HepG2 (cell line): ENCODE results near the gene HNRNPF. TPM values are rescaled to one million over a fixed set of nuclear protein-coding genes. Genes with fewer than 3 reads are reported as not detected.
A peak's percentile ranks its signal among the peaks of the same experiment; 100 is the strongest.

Experiments
- BORCS8-MEF2B ChIP-seq: sonication (generic); formaldehyde crosslinking; IDR thresholded peaks from 2 replicates; pipeline ENCODE4 v1.8.0; 2022; ENCODE audit warnings: mild to moderate bottlenecking, missing genetic modification reagents
- CBX1 ChIP-seq: IDR thresholded peaks from one replicate; pipeline ENCODE4 v1.6.1; 2016; ENCODE audit warnings: antibody characterized with exemption, low read depth
- CHD2 ChIP-seq: IDR thresholded peaks from 2 replicates; pipeline ENCODE4 v1.6.1; 2011; ENCODE audit warnings: low read depth, low read length, improper control_type of control experiment
- KDM1A ChIP-seq: IDR thresholded peaks from 2 replicates; pipeline ENCODE4 v1.6.1; 2016; ENCODE audit warnings: missing compliant biosample characterization
- MTA3 ChIP-seq: sonication (generic); formaldehyde crosslinking; IDR thresholded peaks from 2 replicates; pipeline ENCODE4 v1.4.0; 2020; ENCODE audit warnings: missing genetic modification reagents
- NFRKB ChIP-seq: fragments of 450-650 bp; IDR thresholded peaks from 2 replicates; pipeline ENCODE4 v1.6.1; 2017
- NR2F6 ChIP-seq, 2 experiments: IDR thresholded peaks; 2 replicates each; pipeline ENCODE4 v1.6.1; 2016; ENCODE audit warnings: antibody characterized with exemption in 1 of 2, mild to moderate bottlenecking in 1 of 2
- RXRA ChIP-seq: sonication (generic); formaldehyde crosslinking; IDR thresholded peaks from 2 replicates; pipeline ENCODE4 v1.5.1; 2020; ENCODE audit warnings: missing genetic modification reagents
- RXRB ChIP-seq: IDR thresholded peaks from 2 replicates; pipeline ENCODE4 v1.6.1; 2016; ENCODE audit warnings: borderline replicate concordance, missing genetic modification reagents, missing compliant biosample characterization
- SIX1 ChIP-seq: sonication (generic); formaldehyde crosslinking; IDR thresholded peaks from 2 replicates; pipeline ENCODE4 v1.4.0; 2020; ENCODE audit warnings: missing genetic modification reagents, borderline replicate concordance
- SPEN ChIP-seq: sonication (generic); formaldehyde crosslinking; IDR thresholded peaks from 2 replicates; pipeline ENCODE4 v1.5.1; 2020; ENCODE audit warnings: low read depth, mild to moderate bottlenecking, missing genetic modification reagents
- THAP11 ChIP-seq: IDR thresholded peaks from 2 replicates; pipeline ENCODE4 v1.6.1; 2016; ENCODE audit warnings: missing biosample characterization, missing genetic modification reagents
- TRIM24 ChIP-seq: sonication (generic); formaldehyde crosslinking; IDR thresholded peaks from 2 replicates; pipeline ENCODE4 v1.8.0; 2022; ENCODE audit warnings: mild to moderate bottlenecking, missing genetic modification reagents
- ZBTB44 ChIP-seq: sonication (generic); formaldehyde crosslinking; IDR thresholded peaks from 2 replicates; pipeline ENCODE4 v1.4.0; 2020; ENCODE audit warnings: missing genetic modification reagents
- ZGPAT ChIP-seq: IDR thresholded peaks from 2 replicates; pipeline ENCODE4 v1.6.1; 2016; ENCODE audit warnings: mild to moderate bottlenecking
- ZNF33B ChIP-seq: sonication (generic); formaldehyde crosslinking; IDR thresholded peaks from 2 replicates; pipeline ENCODE4 v1.5.1; 2020; ENCODE audit warnings: mild to moderate bottlenecking, missing genetic modification reagents
- ZNF446 ChIP-seq: sonication (generic); formaldehyde crosslinking; IDR thresholded peaks from 2 replicates; pipeline ENCODE4 v1.5.0; 2020; ENCODE audit warnings: mild to moderate bottlenecking, missing genetic modification reagents
- polyA plus RNA-seq, 8 experiments: library from polyadenylated mRNA; depleted of rRNA in 3 of 8; stranded (reverse) in 7 of 8; unstranded in 1 of 8; fragments of >200 nt; fragmentation: Illumina TruSeq in 4 of 8; extraction: Trizol in 4 of 8; gene quantifications; 2 replicates each; pipeline versions ENCODE4 v1.2.1 to v1.2.3, GENCODE V29; 2011 to 2016; ENCODE audit warnings: low read depth in 4 of 8, missing spikeins in 1 of 8, mixed read lengths in 1 of 8; ENCODE audit not compliant: insufficient read depth in 1 of 8
- total RNA-seq, 5 experiments: library from RNA; depleted of rRNA; stranded (reverse); fragments of >200 nt; fragmentation: Illumina TruSeq; extraction: Trizol; gene quantifications; 2 replicates each; pipeline ENCODE4 v1.2.3, GENCODE V29; 2016; ENCODE audit warnings: low read depth in 1 of 5
- TF ChIP-seq, protein P1 (sequence below): IDR thresholded peaks from 2 replicates; pipeline ENCODE4 v1.6.1; 2016; ENCODE audit warnings: low read depth, missing genetic modification reagents, missing compliant biosample characterization
- TF ChIP-seq, protein P2 (sequence below): sonication (generic); formaldehyde crosslinking; conservative IDR thresholded peaks from 2 replicates; pipeline ENCODE4 v1.4.0; 2020; ENCODE audit warnings: mild to moderate bottlenecking, missing genetic modification reagents, moderate library complexity

HNRNPF gene
- total and polyA plus RNA-seq, 2 of the 13 experiments (the other 11 are each of a cell fraction or from before 2014, with no cell fraction given): 166 to 308 TPM

DNA sequence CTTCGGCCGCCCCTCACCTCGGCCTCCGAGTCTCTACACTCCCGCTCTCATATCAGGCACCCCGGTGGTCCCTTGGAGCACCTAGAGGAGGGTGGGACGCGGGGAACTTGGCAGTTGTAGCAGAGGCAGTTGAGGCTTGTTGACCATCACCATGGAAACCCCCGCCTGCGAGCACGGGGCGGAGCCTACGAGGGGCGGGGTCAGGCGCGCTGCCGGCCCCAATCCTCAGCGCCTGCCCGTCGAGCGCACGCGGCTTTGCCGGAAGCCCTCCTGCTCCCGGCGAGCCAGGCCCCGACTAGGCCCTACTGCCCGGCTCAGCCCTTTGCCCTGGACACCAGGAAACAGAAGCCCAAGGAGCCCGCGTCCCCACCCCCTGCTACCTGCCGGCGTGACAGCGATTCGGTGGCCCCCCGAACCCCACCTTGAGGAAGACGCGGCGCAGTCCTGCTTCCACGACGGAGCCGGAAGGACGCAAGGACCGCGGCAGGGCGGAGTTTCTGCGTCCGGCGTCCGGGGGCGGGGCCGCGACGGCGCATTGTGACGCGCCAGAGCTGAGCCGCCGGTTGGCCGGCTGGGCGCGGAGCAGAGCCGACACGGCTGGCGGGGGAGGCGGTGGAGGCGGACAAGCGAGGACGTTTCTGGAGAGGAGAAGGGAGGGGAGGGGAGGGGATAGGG lies at the start of gene HNRNPF (continued):
- TF ChIP-seq, protein P1, sequence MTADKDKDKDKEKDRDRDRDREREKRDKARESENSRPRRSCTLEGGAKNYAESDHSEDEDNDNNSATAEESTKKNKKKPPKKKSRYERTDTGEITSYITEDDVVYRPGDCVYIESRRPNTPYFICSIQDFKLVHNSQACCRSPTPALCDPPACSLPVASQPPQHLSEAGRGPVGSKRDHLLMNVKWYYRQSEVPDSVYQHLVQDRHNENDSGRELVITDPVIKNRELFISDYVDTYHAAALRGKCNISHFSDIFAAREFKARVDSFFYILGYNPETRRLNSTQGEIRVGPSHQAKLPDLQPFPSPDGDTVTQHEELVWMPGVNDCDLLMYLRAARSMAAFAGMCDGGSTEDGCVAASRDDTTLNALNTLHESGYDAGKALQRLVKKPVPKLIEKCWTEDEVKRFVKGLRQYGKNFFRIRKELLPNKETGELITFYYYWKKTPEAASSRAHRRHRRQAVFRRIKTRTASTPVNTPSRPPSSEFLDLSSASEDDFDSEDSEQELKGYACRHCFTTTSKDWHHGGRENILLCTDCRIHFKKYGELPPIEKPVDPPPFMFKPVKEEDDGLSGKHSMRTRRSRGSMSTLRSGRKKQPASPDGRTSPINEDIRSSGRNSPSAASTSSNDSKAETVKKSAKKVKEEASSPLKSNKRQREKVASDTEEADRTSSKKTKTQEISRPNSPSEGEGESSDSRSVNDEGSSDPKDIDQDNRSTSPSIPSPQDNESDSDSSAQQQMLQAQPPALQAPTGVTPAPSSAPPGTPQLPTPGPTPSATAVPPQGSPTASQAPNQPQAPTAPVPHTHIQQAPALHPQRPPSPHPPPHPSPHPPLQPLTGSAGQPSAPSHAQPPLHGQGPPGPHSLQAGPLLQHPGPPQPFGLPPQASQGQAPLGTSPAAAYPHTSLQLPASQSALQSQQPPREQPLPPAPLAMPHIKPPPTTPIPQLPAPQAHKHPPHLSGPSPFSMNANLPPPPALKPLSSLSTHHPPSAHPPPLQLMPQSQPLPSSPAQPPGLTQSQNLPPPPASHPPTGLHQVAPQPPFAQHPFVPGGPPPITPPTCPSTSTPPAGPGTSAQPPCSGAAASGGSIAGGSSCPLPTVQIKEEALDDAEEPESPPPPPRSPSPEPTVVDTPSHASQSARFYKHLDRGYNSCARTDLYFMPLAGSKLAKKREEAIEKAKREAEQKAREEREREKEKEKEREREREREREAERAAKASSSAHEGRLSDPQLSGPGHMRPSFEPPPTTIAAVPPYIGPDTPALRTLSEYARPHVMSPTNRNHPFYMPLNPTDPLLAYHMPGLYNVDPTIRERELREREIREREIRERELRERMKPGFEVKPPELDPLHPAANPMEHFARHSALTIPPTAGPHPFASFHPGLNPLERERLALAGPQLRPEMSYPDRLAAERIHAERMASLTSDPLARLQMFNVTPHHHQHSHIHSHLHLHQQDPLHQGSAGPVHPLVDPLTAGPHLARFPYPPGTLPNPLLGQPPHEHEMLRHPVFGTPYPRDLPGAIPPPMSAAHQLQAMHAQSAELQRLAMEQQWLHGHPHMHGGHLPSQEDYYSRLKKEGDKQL (CRISPR knock-in tag): 0 out of 2 replicates have a peak, but pooled peaks have one; percentile 29
- TF ChIP-seq ZNF446 (CRISPR knock-in tag) (no peak), RXRA (CRISPR knock-in tag) (no peak), CBX1 (no peak), ZBTB44 (no peak), NFRKB (no peak), BORCS8-MEF2B (CRISPR knock-in tag) (no peak; the same call in 1 of the 2 replicates), TRIM24 (CRISPR knock-in tag) (no peak), CHD2 (no peak), THAP11 (peak; percentile 86), ZNF33B (peak; percentile 63; the same call in 1 of the 2 replicates), ZGPAT (CRISPR knock-in tag) (peak; percentile 92), SIX1 (no peak), NR2F6 (IDR thresholded peaks at IDR 0.05) (no peak), NR2F6 (CRISPR knock-in tag; IDR thresholded peaks at IDR 0.05) (no peak), MTA3 (no peak), RXRB (CRISPR knock-in tag) (peak; percentile 68; the same call in 1 of the 2 replicates), SPEN (peak; percentile 78), KDM1A (CRISPR knock-in tag) (no peak)
- TF ChIP-seq, protein P2, sequence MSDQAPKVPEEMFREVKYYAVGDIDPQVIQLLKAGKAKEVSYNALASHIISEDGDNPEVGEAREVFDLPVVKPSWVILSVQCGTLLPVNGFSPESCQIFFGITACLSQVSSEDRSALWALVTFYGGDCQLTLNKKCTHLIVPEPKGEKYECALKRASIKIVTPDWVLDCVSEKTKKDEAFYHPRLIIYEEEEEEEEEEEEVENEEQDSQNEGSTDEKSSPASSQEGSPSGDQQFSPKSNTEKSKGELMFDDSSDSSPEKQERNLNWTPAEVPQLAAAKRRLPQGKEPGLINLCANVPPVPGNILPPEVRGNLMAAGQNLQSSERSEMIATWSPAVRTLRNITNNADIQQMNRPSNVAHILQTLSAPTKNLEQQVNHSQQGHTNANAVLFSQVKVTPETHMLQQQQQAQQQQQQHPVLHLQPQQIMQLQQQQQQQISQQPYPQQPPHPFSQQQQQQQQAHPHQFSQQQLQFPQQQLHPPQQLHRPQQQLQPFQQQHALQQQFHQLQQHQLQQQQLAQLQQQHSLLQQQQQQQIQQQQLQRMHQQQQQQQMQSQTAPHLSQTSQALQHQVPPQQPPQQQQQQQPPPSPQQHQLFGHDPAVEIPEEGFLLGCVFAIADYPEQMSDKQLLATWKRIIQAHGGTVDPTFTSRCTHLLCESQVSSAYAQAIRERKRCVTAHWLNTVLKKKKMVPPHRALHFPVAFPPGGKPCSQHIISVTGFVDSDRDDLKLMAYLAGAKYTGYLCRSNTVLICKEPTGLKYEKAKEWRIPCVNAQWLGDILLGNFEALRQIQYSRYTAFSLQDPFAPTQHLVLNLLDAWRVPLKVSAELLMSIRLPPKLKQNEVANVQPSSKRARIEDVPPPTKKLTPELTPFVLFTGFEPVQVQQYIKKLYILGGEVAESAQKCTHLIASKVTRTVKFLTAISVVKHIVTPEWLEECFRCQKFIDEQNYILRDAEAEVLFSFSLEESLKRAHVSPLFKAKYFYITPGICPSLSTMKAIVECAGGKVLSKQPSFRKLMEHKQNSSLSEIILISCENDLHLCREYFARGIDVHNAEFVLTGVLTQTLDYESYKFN (CRISPR knock-in tag): peak; percentile 60
